Hepatocyte (in vitro differentiated cells): ENCODE data around the gene JARID2. TPM values are rescaled to one million over a fixed set of nuclear protein-coding genes. Genes with fewer than 3 reads are reported as not detected.

Experiments
- DNase-seq: peaks from one replicate; pipeline ENCODE4 v3.0.0-alpha.2; 2016; ENCODE audit warnings: low spot score
- H2AFZ ChIP-seq: fragments of 200-600 bp; sonication (generic); 2 replicates; pipeline ENCODE4 v1.6.0; 2016; ENCODE audit warnings: antibody characterized with exemption, mild to moderate bottlenecking
- H3K27ac ChIP-seq: fragments of 200-600 bp; sonication (generic); 2 replicates; pipeline ENCODE4 v1.5.1; 2016; ENCODE audit warnings: mild to moderate bottlenecking
- H3K27me3 ChIP-seq: fragments of 200-600 bp; sonication (generic); 2 replicates; pipeline ENCODE4 v1.6.1; 2016
- H3K36me3 ChIP-seq: fragments of 200-600 bp; sonication (generic); replicated peaks from 2 replicates; pipeline ENCODE4 v1.5.1; 2016; ENCODE audit warnings: low read depth; ENCODE audit not compliant: insufficient read depth
- H3K4me1 ChIP-seq: fragments of 200-600 bp; sonication (generic); 2 replicates; pipeline ENCODE4 v1.5.1; 2016; ENCODE audit warnings: mild to moderate bottlenecking, moderate library complexity; ENCODE audit not compliant: insufficient read depth
- H3K4me2 ChIP-seq: fragments of 200-600 bp; sonication (generic); 2 replicates; pipeline ENCODE4 v1.6.0; 2016
- H3K4me3 ChIP-seq: fragments of 200-600 bp; sonication (generic); 2 replicates; pipeline ENCODE4 v1.5.1; 2016; ENCODE audit warnings: mild to moderate bottlenecking
- H3K79me2 ChIP-seq: fragments of 200-600 bp; sonication (generic); 2 replicates; pipeline ENCODE4 v1.6.0; 2017; ENCODE audit warnings: mild to moderate bottlenecking
- H3K9me2 ChIP-seq: fragments of 200-600 bp; sonication (generic); replicated peaks from 2 replicates; pipeline ENCODE4 v1.6.0; 2017; ENCODE audit warnings: mild to moderate bottlenecking; ENCODE audit not compliant: insufficient read depth
- H3K9me3 ChIP-seq: fragments of 200-600 bp; sonication (generic); 2 replicates; pipeline ENCODE4 v1.5.1; 2016; ENCODE audit warnings: low read depth, mild to moderate bottlenecking
- H4K20me1 ChIP-seq: fragments of 200-600 bp; sonication (generic); 2 replicates; pipeline ENCODE4 v1.6.0; 2016; ENCODE audit warnings: mild to moderate bottlenecking; ENCODE audit not compliant: insufficient read depth, poor library complexity, severe bottlenecking
- EZH2 ChIP-seq: fragments of 200-600 bp; sonication (generic); IDR thresholded peaks from 2 replicates; pipeline ENCODE4 v1.6.1; 2016; ENCODE audit warnings: antibody characterized with exemption, mild to moderate bottlenecking, borderline replicate concordance
- EZH2phosphoT487 ChIP-seq: fragments of 200-600 bp; sonication (generic); IDR thresholded peaks from one replicate; pipeline ENCODE4 v1.6.1; 2018; ENCODE audit warnings: antibody characterized with exemption, mild to moderate bottlenecking, low read depth, moderate library complexity; ENCODE audit not compliant: unreplicated experiment, severe bottlenecking
- WGBS: methylation state at CpG from one replicate; pipeline ENCODE4 v1.1.6; 2016; ENCODE audit warnings: low lambda C conversion rate; ENCODE audit errors: missing lambda C conversion rate; 5-methylcytosine and 5-hydroxymethylcytosine counted together
- polyA plus RNA-seq: library from polyadenylated mRNA; unstranded; fragments of >200 nt; fragmentation: Nextera tagmentation; extraction: Ambion mirVana; gene quantifications from 2 replicates; pipeline ENCODE4 v1.2.1, GENCODE V29; 2016
- total RNA-seq: library from RNA; depleted of rRNA; stranded (reverse); fragments of >200 nt; gene quantifications from 2 replicates; pipeline ENCODE4 v1.2.3, GENCODE V29; 2014
- TF ChIP-seq, protein P1 (sequence below): fragments of 200-600 bp; sonication (generic); IDR thresholded peaks from 2 replicates; pipeline ENCODE4 v1.5.1; 2016; ENCODE audit warnings: antibody characterized with exemption, mild to moderate bottlenecking; ENCODE audit not compliant: poor library complexity

The JARID2 gene
- total and polyA plus RNA-seq, 2 experiments from 2014 or later, result 4.6 to 11.6 TPM

- Histone ChIP-seq H3K36me3 (no peaks in the 10 kb centered on the region), H3K27me3 (no peaks in the 10 kb centered on the region), H3K79me2 (no peaks in the 10 kb centered on the region), H3K27ac (no peak overlapping the region), H4K20me1 (no peaks in the 10 kb centered on the region), H3K9me3 (no peaks in the 10 kb centered on the region), H3K4me2 (no peak overlapping the region), H2AFZ (no peak overlapping the region), H3K4me1 (no peaks in the 10 kb centered on the region), H3K4me3 (no peak overlapping the region), H3K9me2 (no peaks in the 10 kb centered on the region)
- TF ChIP-seq EZH2 (no peak), EZH2phosphoT487 (no peak)
- TF ChIP-seq, protein P1, sequence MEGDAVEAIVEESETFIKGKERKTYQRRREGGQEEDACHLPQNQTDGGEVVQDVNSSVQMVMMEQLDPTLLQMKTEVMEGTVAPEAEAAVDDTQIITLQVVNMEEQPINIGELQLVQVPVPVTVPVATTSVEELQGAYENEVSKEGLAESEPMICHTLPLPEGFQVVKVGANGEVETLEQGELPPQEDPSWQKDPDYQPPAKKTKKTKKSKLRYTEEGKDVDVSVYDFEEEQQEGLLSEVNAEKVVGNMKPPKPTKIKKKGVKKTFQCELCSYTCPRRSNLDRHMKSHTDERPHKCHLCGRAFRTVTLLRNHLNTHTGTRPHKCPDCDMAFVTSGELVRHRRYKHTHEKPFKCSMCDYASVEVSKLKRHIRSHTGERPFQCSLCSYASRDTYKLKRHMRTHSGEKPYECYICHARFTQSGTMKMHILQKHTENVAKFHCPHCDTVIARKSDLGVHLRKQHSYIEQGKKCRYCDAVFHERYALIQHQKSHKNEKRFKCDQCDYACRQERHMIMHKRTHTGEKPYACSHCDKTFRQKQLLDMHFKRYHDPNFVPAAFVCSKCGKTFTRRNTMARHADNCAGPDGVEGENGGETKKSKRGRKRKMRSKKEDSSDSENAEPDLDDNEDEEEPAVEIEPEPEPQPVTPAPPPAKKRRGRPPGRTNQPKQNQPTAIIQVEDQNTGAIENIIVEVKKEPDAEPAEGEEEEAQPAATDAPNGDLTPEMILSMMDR, result no peak
- no peak for DNase-seq
- WGBS, result 89% methylated on average over 7 of the region's 7 CpGs
Observed at GRCh38 chr6:15232836-15233510, 12.9 kb upstream of the JARID2 start.

GRCh38 chr6:15234068-15234758, 11.7 kb upstream of the JARID2 start:
- Histone ChIP-seq H3K27me3 (no peaks in the 10 kb centered on the region), H3K79me2 (no peaks in the 10 kb centered on the region), H3K27ac (no peak overlapping the region), H4K20me1 (no peaks in the 10 kb centered on the region), H3K4me3 (no peak overlapping the region), H2AFZ (no peak overlapping the region), H3K9me2 (no peaks in the 10 kb centered on the region), H3K4me2 (no peak overlapping the region), H3K9me3 (no peaks in the 10 kb centered on the region), H3K36me3 (no peaks in the 10 kb centered on the region), H3K4me1 (no peaks in the 10 kb centered on the region)
- 100% methylated on average over 2 of the region's 2 CpGs for WGBS
- TF ChIP-seq, protein P1, result no peak
- TF ChIP-seq EZH2 (no peak), EZH2phosphoT487 (no peak)
- no peak for DNase-seq

DNA sequence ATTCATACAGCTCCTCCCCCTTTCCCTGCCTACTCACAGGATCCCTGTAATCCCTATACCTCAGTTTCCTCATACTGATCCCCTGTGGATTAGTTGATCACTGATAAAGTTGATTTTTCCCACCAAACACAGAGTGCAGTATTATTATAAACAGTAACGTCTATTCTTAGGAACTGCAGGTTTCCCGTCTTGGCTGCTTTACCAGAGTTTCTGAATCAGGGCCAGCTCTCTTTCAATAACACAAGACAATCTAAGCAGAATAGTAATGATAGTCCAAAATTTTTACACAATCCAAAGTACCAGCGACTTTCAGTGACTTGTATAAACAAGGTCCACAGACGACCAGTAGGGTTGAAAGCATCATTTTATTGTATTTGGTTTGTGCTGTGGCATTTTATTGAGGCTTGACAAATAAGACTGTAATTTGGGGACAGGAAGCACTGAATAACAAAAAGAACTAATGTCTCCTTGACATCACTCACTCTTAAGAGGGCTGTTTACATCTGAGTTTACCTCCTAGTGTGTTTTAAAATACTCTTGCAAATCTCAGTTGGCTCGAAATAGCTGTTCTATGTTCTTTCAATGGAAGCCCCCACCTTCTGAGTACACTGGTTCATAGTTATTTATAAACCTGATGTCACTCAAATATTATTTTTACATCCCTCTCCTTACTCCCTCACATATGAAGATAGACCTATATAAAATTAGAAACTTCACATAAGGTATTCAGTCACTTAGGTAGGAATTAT, 6.1 kb upstream of the JARID2 start:
- peaks cover 5% of the 10 kb centered on the region for H3K4me1 ChIP-seq
- H3K36me3 ChIP-seq, result no peaks in the 10 kb centered on the region
- no peak overlapping the region for H2AFZ ChIP-seq
- no peak for DNase-seq
- no peak overlapping the region for H3K27ac ChIP-seq
- no peak overlapping the region for H3K4me3 ChIP-seq
- H3K27me3 ChIP-seq, result no peaks in the 10 kb centered on the region
- H3K4me2 ChIP-seq, result no peak overlapping the region
- TF ChIP-seq EZH2phosphoT487, result no peak
- TF ChIP-seq, protein P1, result no peak
- TF ChIP-seq EZH2, result no peak
- 29% methylated on average over 5 of the region's 5 CpGs for WGBS
- no peaks in the 10 kb centered on the region for H3K9me3 ChIP-seq
- no peaks in the 10 kb centered on the region for H4K20me1 ChIP-seq
- no peaks in the 10 kb centered on the region for H3K9me2 ChIP-seq
- H3K79me2 ChIP-seq, result no peaks in the 10 kb centered on the region
